GM23338 (cell line): ENCODE results near the gene NECTIN1. TPM values are rescaled to one million over a fixed set of nuclear protein-coding genes. Genes with fewer than 3 reads are reported as not detected.
A peak's percentile ranks its signal among the peaks of the same experiment; 100 is the strongest.

Experiments
- ATAC-seq: fragments of 200-7000 bp; cut with Tn5 transposase; 3 replicates; pipeline ENCODE4 v1.9.1; 2020
- DNase-seq: peaks from one replicate; pipeline ENCODE4 v3.0.0-alpha.2; 2015; ENCODE audit warnings: low spot score
- H2AFZ ChIP-seq: fragments of 200-600 bp; sonication (generic); 2 replicates; pipeline ENCODE4 v1.8.0; 2016; ENCODE audit warnings: antibody characterized with exemption, mild to moderate bottlenecking, moderate library complexity
- H3F3A ChIP-seq: fragments of 200-600 bp; sonication (generic); replicated peaks from 2 replicates; pipeline ENCODE4 v1.8.0; 2017; ENCODE audit warnings: antibody characterized with exemption, mixed run types, low read depth
- H3K27ac ChIP-seq: fragments of 200-600 bp; sonication (generic); 2 replicates; pipeline ENCODE4 v1.6.1; 2016; ENCODE audit warnings: low read depth
- H3K27me3 ChIP-seq: fragments of 200-600 bp; sonication (generic); 2 replicates; pipeline ENCODE4 v1.8.0; 2016; ENCODE audit warnings: mild to moderate bottlenecking, mixed run types, moderate library complexity; ENCODE audit not compliant: insufficient read depth
- H3K36me3 ChIP-seq: fragments of 200-600 bp; sonication (generic); 2 replicates; pipeline ENCODE4 v1.8.0; 2016; ENCODE audit warnings: mild to moderate bottlenecking; ENCODE audit not compliant: insufficient read depth
- H3K4me1 ChIP-seq: fragments of 200-600 bp; sonication (generic); 2 replicates; pipeline ENCODE4 v1.8.0; 2016; ENCODE audit warnings: mild to moderate bottlenecking, moderate library complexity; ENCODE audit not compliant: insufficient read depth
- H3K4me2 ChIP-seq: fragments of 200-600 bp; sonication (generic); 2 replicates; pipeline ENCODE4 v1.7.1; 2017; ENCODE audit warnings: mixed run types
- H3K4me3 ChIP-seq: fragments of 200-600 bp; sonication (generic); 2 replicates; pipeline ENCODE4 v1.6.1; 2016; ENCODE audit warnings: mixed run types
- H3K79me2 ChIP-seq: fragments of 200-600 bp; sonication (generic); replicated peaks from 2 replicates; pipeline ENCODE4 v1.8.0; 2017; ENCODE audit warnings: mild to moderate bottlenecking; ENCODE audit not compliant: insufficient read depth
- H3K9me2 ChIP-seq: fragments of 200-600 bp; sonication (generic); 2 replicates; pipeline ENCODE4 v1.8.0; 2017; ENCODE audit not compliant: insufficient read depth
- H4K20me1 ChIP-seq: fragments of 200-600 bp; sonication (generic); replicated peaks from 2 replicates; pipeline ENCODE4 v1.8.0; 2017; ENCODE audit warnings: mild to moderate bottlenecking; ENCODE audit not compliant: insufficient read depth
- H3K27ac Mint-ChIP-seq: 2 replicates; pipeline ENCODE4 v1.8.0; 2020; ENCODE audit warnings: inconsistent platforms, mild to moderate bottlenecking, moderate library complexity, mixed read lengths
- H3K27me3 Mint-ChIP-seq: 3 replicates; pipeline ENCODE4 v1.8.0; 2022; ENCODE audit warnings: low read depth, mild to moderate bottlenecking, moderate library complexity, mixed read lengths, inconsistent platforms; ENCODE audit not compliant: insufficient read depth, poor library complexity
- H3K36me3 Mint-ChIP-seq: 3 replicates; pipeline ENCODE4 v1.8.0; 2021; ENCODE audit warnings: low read depth, mild to moderate bottlenecking, inconsistent platforms, moderate library complexity, mixed read lengths
- H3K4me1 Mint-ChIP-seq: 3 replicates; pipeline ENCODE4 v1.8.0; 2020; ENCODE audit warnings: mild to moderate bottlenecking, inconsistent platforms, mixed read lengths
- H3K4me3 Mint-ChIP-seq: 3 replicates; pipeline ENCODE4 v1.8.0; 2021; ENCODE audit warnings: moderate library complexity, mild to moderate bottlenecking, inconsistent platforms, mixed read lengths
- H3K9me3 Mint-ChIP-seq: 3 replicates; pipeline ENCODE4 v1.8.0; 2020; ENCODE audit warnings: moderate library complexity, mild to moderate bottlenecking, inconsistent platforms, mixed read lengths
- CREB1 ChIP-seq: fragments of 250-450 bp; sonication (Bioruptor Pico); IDR thresholded peaks from 2 replicates; pipeline ENCODE4 v1.5.0; 2020; ENCODE audit warnings: low read depth, mild to moderate bottlenecking, moderate library complexity
- EZH2 ChIP-seq: fragments of 200-600 bp; sonication (generic); IDR thresholded peaks from one replicate; pipeline ENCODE4 v1.8.0; 2017; ENCODE audit warnings: antibody characterized with exemption, mild to moderate bottlenecking, low read depth; ENCODE audit not compliant: unreplicated experiment
- EZH2phosphoT487 ChIP-seq: fragments of 200-600 bp; sonication (generic); IDR thresholded peaks from one replicate; pipeline ENCODE4 v1.8.1; 2018; ENCODE audit warnings: antibody characterized with exemption; ENCODE audit not compliant: unreplicated experiment
- JUNB ChIP-seq: IDR thresholded peaks from one replicate; pipeline ENCODE4 v1.6.1; 2016; ENCODE audit warnings: antibody characterized with exemption; ENCODE audit not compliant: unreplicated experiment
- NANOG ChIP-seq: IDR thresholded peaks from 2 replicates; pipeline ENCODE4 v1.6.1; 2016; ENCODE audit warnings: antibody characterized with exemption, borderline replicate concordance
- POLR2AphosphoS5 ChIP-seq: IDR thresholded peaks from 2 replicates; pipeline ENCODE4 v1.6.1; 2016; ENCODE audit warnings: antibody characterized with exemption, low read depth
- STAT1 ChIP-seq: IDR thresholded peaks from one replicate; pipeline ENCODE4 v1.6.1; 2016; ENCODE audit warnings: antibody characterized with exemption; ENCODE audit not compliant: unreplicated experiment
- ZNF114 ChIP-seq: fragments of 250-450 bp; sonication (Bioruptor Pico); IDR thresholded peaks from 2 replicates; pipeline ENCODE4 v1.5.0; 2020; ENCODE audit warnings: mild to moderate bottlenecking, moderate library complexity
- ZNF331 ChIP-seq: fragments of 250-450 bp; sonication (Bioruptor Pico); IDR thresholded peaks from 2 replicates; pipeline ENCODE4 v1.5.0; 2020; ENCODE audit warnings: low read depth, mild to moderate bottlenecking, moderate library complexity
- polyA plus RNA-seq: library from polyadenylated mRNA; unstranded; fragments of >200 nt; fragmentation: Nextera tagmentation; extraction: Ambion mirVana; gene quantifications from 2 replicates; pipeline ENCODE4 v1.2.1, GENCODE V29; 2016
- total RNA-seq: library from RNA; depleted of rRNA; stranded (reverse); fragments of >200 nt; shearing (Covaris generic); gene quantifications from 2 replicates; pipeline ENCODE4 v1.2.3, GENCODE V29; 2014
- TF ChIP-seq, protein P1 (sequence below): fragments of 250-450 bp; sonication (Bioruptor Pico); IDR thresholded peaks from 2 replicates; pipeline ENCODE4 v1.5.0; 2020; ENCODE audit warnings: mild to moderate bottlenecking, moderate library complexity
- TF ChIP-seq, protein P2 (sequence below), 2 experiments: fragments of 200-600 bp in 1 of 2; sonication (generic) in 1 of 2; conservative IDR thresholded peaks; 2 replicates each; pipeline versions ENCODE4 v1.5.1 to v1.6.1; 2016 to 2017; ENCODE audit warnings: antibody characterized with exemption in 2 of 2, low read depth in 2 of 2, mild to moderate bottlenecking in 2 of 2, moderate library complexity in 1 of 2
- TF ChIP-seq, protein P3 (sequence below): IDR thresholded peaks from one replicate; pipeline ENCODE4 v1.6.1; 2018; ENCODE audit warnings: antibody characterized with exemption; ENCODE audit not compliant: unreplicated experiment
- TF ChIP-seq, protein P4 (sequence below): IDR thresholded peaks from 2 replicates; pipeline ENCODE4 v1.6.1; 2016; ENCODE audit warnings: antibody characterized with exemption

Gene NECTIN1
- total and polyA plus RNA-seq, 2 experiments from 2014 or later, result 18.7 to 56.3 TPM

DNA sequence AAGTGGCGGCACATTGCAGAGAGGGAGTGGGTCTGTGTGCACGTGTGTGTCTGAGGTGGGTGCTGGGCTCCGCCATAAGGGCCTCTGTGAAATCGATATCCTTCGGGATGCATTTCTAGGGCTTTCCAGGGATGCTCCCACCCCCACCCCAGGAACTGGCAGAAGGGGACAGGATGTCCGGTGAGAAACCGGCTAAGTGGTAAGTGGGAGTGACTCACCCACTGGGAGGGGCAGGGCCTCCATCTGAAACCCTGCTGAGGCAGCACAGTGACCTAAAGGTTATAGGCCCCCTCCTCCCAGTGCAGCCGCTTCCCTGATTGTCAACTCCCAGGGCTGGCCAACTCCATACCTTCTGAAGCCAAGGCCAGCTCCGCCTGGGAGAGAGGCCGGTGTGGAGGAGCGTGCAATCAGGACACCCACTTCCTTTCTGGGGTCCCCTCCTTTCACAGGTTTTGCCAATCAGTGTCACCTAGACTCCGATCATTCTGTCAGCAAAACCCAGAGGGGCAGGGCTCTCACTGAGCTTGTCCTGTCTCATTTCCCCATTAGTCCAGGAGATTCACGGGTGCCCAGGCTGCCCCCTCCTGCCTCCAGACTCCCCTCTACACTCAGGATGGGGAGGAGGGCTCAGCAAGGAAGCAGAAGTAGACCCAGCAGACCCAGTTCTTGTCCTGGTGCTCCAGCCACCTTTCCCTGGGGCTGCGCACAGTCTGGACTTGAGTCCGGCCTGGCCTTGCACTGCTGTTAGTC, 44.5 kb downstream of the NECTIN1 start:
- Histone ChIP-seq H3K36me3 (no peaks in the 10 kb centered on the region), H3K4me2 (0 out of 2 replicates have a peak overlapping the region, but pooled peaks have one; percentile 20), H2AFZ (no peak overlapping the region), H4K20me1 (peaks cover 61% of the 10 kb centered on the region), H3K9me2 (no peaks in the 10 kb centered on the region), H3F3A (no peaks in the 10 kb centered on the region), H3K27me3 (no peaks in the 10 kb centered on the region), H3K4me3 (no peak overlapping the region), H3K4me1 (peaks cover 33% of the 10 kb centered on the region), H3K79me2 (peaks cover 62% of the 10 kb centered on the region), H3K27ac (no peak overlapping the region)
- DNase-seq, result no peak
- Mint-ChIP-seq H3K27me3 (peaks cover 31% of the 10 kb centered on the region), H3K27ac (no peak overlapping the region), H3K4me1 (peaks cover 58% of the 10 kb centered on the region), H3K36me3 (peaks cover 10% of the 10 kb centered on the region), H3K9me3 (peaks cover 1% of the 10 kb centered on the region; the same call in 2 of the 3 replicates), H3K4me3 (no peak overlapping the region)
- ATAC-seq, result peak; percentile 15
- TF ChIP-seq, protein P1, sequence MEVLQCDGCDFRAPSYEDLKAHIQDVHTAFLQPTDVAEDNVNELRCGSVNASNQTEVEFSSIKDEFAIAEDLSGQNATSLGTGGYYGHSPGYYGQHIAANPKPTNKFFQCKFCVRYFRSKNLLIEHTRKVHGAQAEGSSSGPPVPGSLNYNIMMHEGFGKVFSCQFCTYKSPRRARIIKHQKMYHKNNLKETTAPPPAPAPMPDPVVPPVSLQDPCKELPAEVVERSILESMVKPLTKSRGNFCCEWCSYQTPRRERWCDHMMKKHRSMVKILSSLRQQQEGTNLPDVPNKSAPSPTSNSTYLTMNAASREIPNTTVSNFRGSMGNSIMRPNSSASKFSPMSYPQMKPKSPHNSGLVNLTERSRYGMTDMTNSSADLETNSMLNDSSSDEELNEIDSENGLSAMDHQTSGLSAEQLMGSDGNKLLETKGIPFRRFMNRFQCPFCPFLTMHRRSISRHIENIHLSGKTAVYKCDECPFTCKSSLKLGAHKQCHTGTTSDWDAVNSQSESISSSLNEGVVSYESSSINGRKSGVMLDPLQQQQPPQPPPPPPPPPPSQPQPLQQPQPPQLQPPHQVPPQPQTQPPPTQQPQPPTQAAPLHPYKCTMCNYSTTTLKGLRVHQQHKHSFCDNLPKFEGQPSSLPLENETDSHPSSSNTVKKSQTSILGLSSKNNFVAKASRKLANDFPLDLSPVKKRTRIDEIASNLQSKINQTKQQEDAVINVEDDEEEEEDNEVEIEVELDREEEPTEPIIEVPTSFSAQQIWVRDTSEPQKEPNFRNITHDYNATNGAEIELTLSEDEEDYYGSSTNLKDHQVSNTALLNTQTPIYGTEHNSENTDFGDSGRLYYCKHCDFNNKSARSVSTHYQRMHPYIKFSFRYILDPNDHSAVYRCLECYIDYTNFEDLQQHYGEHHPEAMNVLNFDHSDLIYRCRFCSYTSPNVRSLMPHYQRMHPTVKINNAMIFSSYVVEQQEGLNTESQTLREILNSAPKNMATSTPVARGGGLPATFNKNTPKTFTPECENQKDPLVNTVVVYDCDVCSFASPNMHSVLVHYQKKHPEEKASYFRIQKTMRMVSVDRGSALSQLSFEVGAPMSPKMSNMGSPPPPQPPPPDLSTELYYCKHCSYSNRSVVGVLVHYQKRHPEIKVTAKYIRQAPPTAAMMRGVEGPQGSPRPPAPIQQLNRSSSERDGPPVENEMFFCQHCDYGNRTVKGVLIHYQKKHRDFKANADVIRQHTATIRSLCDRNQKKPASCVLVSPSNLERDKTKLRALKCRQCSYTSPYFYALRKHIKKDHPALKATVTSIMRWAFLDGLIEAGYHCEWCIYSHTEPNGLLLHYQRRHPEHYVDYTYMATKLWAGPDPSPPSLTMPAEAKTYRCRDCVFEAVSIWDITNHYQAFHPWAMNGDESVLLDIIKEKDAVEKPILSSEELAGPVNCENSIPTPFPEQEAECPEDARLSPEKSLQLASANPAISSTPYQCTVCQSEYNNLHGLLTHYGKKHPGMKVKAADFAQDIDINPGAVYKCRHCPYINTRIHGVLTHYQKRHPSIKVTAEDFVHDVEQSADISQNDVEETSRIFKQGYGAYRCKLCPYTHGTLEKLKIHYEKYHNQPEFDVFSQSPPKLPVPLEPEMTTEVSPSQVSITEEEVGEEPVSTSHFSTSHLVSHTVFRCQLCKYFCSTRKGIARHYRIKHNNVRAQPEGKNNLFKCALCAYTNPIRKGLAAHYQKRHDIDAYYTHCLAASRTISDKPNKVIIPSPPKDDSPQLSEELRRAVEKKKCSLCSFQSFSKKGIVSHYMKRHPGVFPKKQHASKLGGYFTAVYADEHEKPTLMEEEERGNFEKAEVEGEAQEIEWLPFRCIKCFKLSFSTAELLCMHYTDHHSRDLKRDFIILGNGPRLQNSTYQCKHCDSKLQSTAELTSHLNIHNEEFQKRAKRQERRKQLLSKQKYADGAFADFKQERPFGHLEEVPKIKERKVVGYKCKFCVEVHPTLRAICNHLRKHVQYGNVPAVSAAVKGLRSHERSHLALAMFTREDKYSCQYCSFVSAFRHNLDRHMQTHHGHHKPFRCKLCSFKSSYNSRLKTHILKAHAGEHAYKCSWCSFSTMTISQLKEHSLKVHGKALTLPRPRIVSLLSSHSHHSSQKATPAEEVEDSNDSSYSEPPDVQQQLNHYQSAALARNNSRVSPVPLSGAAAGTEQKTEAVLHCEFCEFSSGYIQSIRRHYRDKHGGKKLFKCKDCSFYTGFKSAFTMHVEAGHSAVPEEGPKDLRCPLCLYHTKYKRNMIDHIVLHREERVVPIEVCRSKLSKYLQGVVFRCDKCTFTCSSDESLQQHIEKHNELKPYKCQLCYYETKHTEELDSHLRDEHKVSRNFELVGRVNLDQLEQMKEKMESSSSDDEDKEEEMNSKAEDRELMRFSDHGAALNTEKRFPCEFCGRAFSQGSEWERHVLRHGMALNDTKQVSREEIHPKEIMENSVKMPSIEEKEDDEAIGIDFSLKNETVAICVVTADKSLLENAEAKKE (CRISPR knock-in tag), result no peak
- TF ChIP-seq, protein P2, sequence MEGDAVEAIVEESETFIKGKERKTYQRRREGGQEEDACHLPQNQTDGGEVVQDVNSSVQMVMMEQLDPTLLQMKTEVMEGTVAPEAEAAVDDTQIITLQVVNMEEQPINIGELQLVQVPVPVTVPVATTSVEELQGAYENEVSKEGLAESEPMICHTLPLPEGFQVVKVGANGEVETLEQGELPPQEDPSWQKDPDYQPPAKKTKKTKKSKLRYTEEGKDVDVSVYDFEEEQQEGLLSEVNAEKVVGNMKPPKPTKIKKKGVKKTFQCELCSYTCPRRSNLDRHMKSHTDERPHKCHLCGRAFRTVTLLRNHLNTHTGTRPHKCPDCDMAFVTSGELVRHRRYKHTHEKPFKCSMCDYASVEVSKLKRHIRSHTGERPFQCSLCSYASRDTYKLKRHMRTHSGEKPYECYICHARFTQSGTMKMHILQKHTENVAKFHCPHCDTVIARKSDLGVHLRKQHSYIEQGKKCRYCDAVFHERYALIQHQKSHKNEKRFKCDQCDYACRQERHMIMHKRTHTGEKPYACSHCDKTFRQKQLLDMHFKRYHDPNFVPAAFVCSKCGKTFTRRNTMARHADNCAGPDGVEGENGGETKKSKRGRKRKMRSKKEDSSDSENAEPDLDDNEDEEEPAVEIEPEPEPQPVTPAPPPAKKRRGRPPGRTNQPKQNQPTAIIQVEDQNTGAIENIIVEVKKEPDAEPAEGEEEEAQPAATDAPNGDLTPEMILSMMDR (conservative IDR thresholded peaks at IDR 0.05; ENCODE audit: low read depth in 2 of 2), result no peak
- TF ChIP-seq ZNF114 (CRISPR knock-in tag) (no peak), STAT1 (no peak), NANOG (no peak), JUNB (no peak), POLR2AphosphoS5 (no peak), EZH2phosphoT487 (no peak), EZH2 (no peak), CREB1 (CRISPR knock-in tag) (no peak), ZNF331 (CRISPR knock-in tag) (no peak)
- TF ChIP-seq, protein P3, sequence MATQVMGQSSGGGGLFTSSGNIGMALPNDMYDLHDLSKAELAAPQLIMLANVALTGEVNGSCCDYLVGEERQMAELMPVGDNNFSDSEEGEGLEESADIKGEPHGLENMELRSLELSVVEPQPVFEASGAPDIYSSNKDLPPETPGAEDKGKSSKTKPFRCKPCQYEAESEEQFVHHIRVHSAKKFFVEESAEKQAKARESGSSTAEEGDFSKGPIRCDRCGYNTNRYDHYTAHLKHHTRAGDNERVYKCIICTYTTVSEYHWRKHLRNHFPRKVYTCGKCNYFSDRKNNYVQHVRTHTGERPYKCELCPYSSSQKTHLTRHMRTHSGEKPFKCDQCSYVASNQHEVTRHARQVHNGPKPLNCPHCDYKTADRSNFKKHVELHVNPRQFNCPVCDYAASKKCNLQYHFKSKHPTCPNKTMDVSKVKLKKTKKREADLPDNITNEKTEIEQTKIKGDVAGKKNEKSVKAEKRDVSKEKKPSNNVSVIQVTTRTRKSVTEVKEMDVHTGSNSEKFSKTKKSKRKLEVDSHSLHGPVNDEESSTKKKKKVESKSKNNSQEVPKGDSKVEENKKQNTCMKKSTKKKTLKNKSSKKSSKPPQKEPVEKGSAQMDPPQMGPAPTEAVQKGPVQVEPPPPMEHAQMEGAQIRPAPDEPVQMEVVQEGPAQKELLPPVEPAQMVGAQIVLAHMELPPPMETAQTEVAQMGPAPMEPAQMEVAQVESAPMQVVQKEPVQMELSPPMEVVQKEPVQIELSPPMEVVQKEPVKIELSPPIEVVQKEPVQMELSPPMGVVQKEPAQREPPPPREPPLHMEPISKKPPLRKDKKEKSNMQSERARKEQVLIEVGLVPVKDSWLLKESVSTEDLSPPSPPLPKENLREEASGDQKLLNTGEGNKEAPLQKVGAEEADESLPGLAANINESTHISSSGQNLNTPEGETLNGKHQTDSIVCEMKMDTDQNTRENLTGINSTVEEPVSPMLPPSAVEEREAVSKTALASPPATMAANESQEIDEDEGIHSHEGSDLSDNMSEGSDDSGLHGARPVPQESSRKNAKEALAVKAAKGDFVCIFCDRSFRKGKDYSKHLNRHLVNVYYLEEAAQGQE, result no peak
- TF ChIP-seq, protein P4, sequence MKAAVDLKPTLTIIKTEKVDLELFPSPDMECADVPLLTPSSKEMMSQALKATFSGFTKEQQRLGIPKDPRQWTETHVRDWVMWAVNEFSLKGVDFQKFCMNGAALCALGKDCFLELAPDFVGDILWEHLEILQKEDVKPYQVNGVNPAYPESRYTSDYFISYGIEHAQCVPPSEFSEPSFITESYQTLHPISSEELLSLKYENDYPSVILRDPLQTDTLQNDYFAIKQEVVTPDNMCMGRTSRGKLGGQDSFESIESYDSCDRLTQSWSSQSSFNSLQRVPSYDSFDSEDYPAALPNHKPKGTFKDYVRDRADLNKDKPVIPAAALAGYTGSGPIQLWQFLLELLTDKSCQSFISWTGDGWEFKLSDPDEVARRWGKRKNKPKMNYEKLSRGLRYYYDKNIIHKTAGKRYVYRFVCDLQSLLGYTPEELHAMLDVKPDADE, result no peak
